Measurements from ENCODE around the gene HSPA9. TPM values are rescaled to one million over a fixed set of nuclear protein-coding genes. Genes with fewer than 3 reads are reported as not detected.

The HSPA9 gene
- total and polyA plus RNA-seq, 9 of the 15 experiments (the other 6 are each of a cell fraction or from before 2014, with no cell fraction given): 195 to 583 (median 514) TPM

- Histone ChIP-seq H4K20me1 (replicated peaks; ENCODE audit: control insufficient read depth, insufficient read depth, low read length) (peaks cover 9% of the 10 kb centered on the region), H3K36me3 (ENCODE audit: control insufficient read depth, insufficient read depth, low read length) (peaks cover 95% of the 10 kb centered on the region)
- CTCF ChIA-PET (ENCODE audit: low intra/inter-chr PET ratio): no interaction called here
- TF ChIP-seq ARID1B (IDR thresholded peaks at IDR 0.05) (no peak), HCFC1 (IDR thresholded peaks at IDR 0.05; ENCODE audit: low read depth, low read length) (no peak), RBM25 (IDR thresholded peaks at IDR 0.05; ENCODE audit: low read depth, low read length, severe bottlenecking) (no peak), PBX2 (CRISPR knock-in tag; IDR thresholded peaks at IDR 0.05; ENCODE audit: low read depth) (no peak), PBX2 (tag; conservative IDR thresholded peaks at IDR 0.05; ENCODE audit: low read depth) (no peak), SUPT5H (IDR thresholded peaks at IDR 0.05) (peak; percentile 61; the same call in 1 of the 2 replicates), E2F6 (IDR thresholded peaks at IDR 0.05; ENCODE audit: borderline replicate concordance in 1 of 2, extremely low read depth in 1 of 2, insufficient read depth in 1 of 2, insufficient read length in 1 of 2, low read depth in 1 of 2, low read length in 1 of 2, poor library complexity in 1 of 2, severe bottlenecking in 1 of 2) (no peak), RB1 (IDR thresholded peaks at IDR 0.05; ENCODE audit: low read depth) (no peak), TCF7L2 (IDR thresholded peaks at IDR 0.05; ENCODE audit: low read depth, low read length) (no peak), ZNF384 (IDR thresholded peaks at IDR 0.05; ENCODE audit: low read depth, low read length) (no peak), ZNF398 (CRISPR knock-in tag; IDR thresholded peaks at IDR 0.05) (no peak), ZNF121 (CRISPR knock-in tag; conservative IDR thresholded peaks at IDR 0.05) (no peak), ZNF668 (CRISPR knock-in tag; IDR thresholded peaks at IDR 0.05) (no peak), ZNF830 (CRISPR knock-in tag; IDR thresholded peaks at IDR 0.05) (no peak), ZFX (CRISPR knock-in tag; IDR thresholded peaks at IDR 0.05) (no peak)
These were observed 11.7 kb downstream of the HSPA9 start for GRCh38 chr5:138563340-138564118.

More at GRCh38 chr5:138563340-138564118, 11.7 kb downstream of the HSPA9 start:
- no peaks in the 10 kb centered on the region for H3K9me1 ChIP-seq (ENCODE audit: control insufficient read depth, insufficient read depth, low read length)
- H3K9ac ChIP-seq (ENCODE audit: insufficient read depth in 1 of 2, low read depth in 2 of 2, low read length in 2 of 2): no peak overlapping the region
- no TSS peak for BruUV-seq (replicated peaks)
- no peaks in the 10 kb centered on the region for H3K9me3 ChIP-seq (replicated peaks; ENCODE audit: control insufficient read depth, insufficient read depth, low read depth, low read length)
- ATAC-seq (peak; percentile 12), DNase-seq (ENCODE audit: extremely low read depth in 1 of 4, low spot score in 3 of 4) (peak in 1 of 4 experiments; percentile 11), FAIRE-seq (no peak)
- H3K4me2 ChIP-seq (ENCODE audit: insufficient read depth, low read length): no peak overlapping the region
- no peaks in the 10 kb centered on the region for H3K27me3 ChIP-seq (ENCODE audit: control insufficient read depth in 2 of 2, insufficient read depth in 2 of 2, low read length in 2 of 2)
- no peak overlapping the region for H2AFZ ChIP-seq (ENCODE audit: low read depth, low read length)
- H3K4me1 ChIP-seq (replicated peaks in 1 of 2; ENCODE audit: control insufficient read depth in 2 of 2, insufficient read depth in 2 of 2, low read length in 2 of 2): no peaks in the 10 kb centered on the region
- POLR2A ChIA-PET: interaction anchor here (1.4 to 2.8 kb wide), 7 partner anchors 8 to 20 kb away, joined by 3 to 15 read pairs (median 8); partner anchors contain the start of genes ETF1 and HSPA9
- WGBS (ENCODE audit: insufficient coverage, low coverage, missing lambda C conversion rate): 88% methylated on average over 3 of the region's 3 CpGs
- H3K4me3 ChIP-seq: no peak overlapping the region
- intact Hi-C loops (cut with micrococcal nuclease): no loop called here
- H3K79me2 ChIP-seq (ENCODE audit: control insufficient read depth, insufficient read depth, low read length): peaks cover 78% of the 10 kb centered on the region
- in situ Hi-C loops (cut with MboI): no loop called here
- H3K27ac ChIP-seq (ENCODE audit: extremely low read depth, low read depth, low read length): no peak overlapping the region

All from K562 (cell line).